ENCODE data around the gene MS4A2. TPM values are rescaled to one million over a fixed set of nuclear protein-coding genes. Genes with fewer than 3 reads are reported as not detected.
"Not testable (repeated sequence)": the region's sequence is repeated elsewhere in the genome, so short reads cannot be mapped to it uniquely, and the experiment has no call there.

The MS4A2 gene
- not detected for polyA plus RNA-seq

DNA sequence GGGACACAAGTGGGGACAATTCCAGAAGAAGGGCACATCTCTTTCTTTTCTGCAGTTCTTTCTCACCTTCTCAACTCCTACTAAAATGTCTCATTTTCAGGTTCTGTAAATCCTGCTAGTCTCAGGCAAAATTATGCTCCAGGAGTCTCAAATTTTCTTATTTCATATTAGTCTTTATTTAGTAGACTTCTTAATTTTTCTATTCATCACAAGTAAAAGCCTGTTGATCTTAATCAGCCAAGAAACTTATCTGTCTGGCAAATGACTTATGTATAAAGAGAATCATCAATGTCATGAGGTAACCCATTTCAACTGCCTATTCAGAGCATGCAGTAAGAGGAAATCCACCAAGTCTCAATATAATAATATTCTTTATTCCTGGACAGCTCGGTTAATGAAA is at the start of gene MS4A2:
Gene MS4A2, plus strand, starts transcription at position 301 of the 400 bp plus-strand sequence. CDS start 102 bp downstream, outside the sequence.
- no peak within 1 kb of the TSS for H3K27ac Mint-ChIP-seq
- no peaks in the 10 kb centered on the region for H3K4me1 Mint-ChIP-seq
- H3K27me3 Mint-ChIP-seq, result peaks cover 19% of the 10 kb centered on the region
- peaks cover 0 to 1% (median 0%) of the 10 kb centered on the region in 3 donors for H3K9me3 Mint-ChIP-seq
- no peaks in the 10 kb centered on the region for H3K36me3 Mint-ChIP-seq
- no peak within 1 kb of the TSS for H3K4me3 Mint-ChIP-seq

DNA sequence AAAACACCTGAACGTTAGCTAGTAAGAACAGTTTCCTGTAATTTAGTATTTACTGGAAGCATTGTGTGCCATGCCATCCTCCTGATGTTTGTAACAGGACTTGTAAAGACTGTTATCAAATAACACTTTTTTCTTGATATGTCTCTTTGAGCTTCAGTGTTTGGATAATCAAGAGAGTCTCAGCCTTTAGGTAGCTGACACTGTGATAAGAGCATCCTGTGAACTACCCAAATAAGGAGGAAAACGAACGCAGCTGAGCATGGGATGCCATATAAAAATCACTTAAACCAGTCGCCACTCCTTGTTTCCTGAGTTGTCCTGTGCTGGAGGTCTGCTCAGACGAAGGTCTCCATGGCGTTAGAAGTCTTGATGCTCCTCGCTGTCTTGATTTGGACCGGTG is 48.4 kb upstream of the MS4A2 start, which contains the start of gene OOSP2:
Gene OOSP2, plus strand, starts transcription at position 301 of the 400 bp plus-strand sequence. Its CDS starts 51 bp downstream, at position 352.
- Mint-ChIP-seq H3K4me3 (no peak within 1 kb of the TSS), H3K27ac (no peak within 1 kb of the TSS), H3K9me3 (no peaks in the 10 kb centered on the region), H3K27me3 (no peaks in the 10 kb centered on the region), H3K36me3 (no peaks in the 10 kb centered on the region), H3K4me1 (no peaks in the 10 kb centered on the region)

- not testable (repeated sequence) for H3K4me3 Mint-ChIP-seq, H3K9me3 Mint-ChIP-seq, H3K4me1 Mint-ChIP-seq, H3K36me3 Mint-ChIP-seq, H3K27me3 Mint-ChIP-seq, H3K27ac Mint-ChIP-seq
Measured at GRCh38 chr11:60050422-60050821, 38.0 kb upstream of the MS4A2 start.

DNA sequence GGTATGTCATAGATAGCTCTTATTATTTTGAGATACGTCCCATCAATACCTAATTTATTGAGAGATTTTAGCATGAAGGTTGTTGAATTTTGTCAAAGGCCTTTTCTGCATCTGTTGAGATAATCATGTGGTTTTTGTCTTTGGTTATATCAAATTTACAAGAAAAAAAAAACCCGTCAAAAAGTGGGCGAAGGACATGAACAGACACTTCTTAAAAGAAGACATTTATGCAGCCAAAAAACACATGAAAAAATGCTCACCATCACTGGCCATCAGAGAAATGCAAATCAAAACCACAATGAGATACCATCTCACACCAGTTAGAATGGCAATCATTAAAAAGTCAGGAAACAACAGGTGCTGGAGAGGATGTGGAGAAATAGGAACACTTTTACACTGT is 37.6 kb upstream of the MS4A2 start:
- H3K4me1 Mint-ChIP-seq, H3K36me3 Mint-ChIP-seq, H3K27me3 Mint-ChIP-seq, H3K4me3 Mint-ChIP-seq, H3K27ac Mint-ChIP-seq, H3K9me3 Mint-ChIP-seq: not testable (repeated sequence)

- H3K27ac Mint-ChIP-seq, result no peak within 1 kb of the TSS
- no peaks in the 10 kb centered on the region for H3K4me1 Mint-ChIP-seq
- H3K36me3 Mint-ChIP-seq, result no peaks in the 10 kb centered on the region
- H3K4me3 Mint-ChIP-seq, result no peak within 1 kb of the TSS
- H3K27me3 Mint-ChIP-seq, result peaks cover 7% of the 10 kb centered on the region
- H3K9me3 Mint-ChIP-seq, result peaks cover 2 to 3% (median 3%) of the 10 kb centered on the region in 3 donors
Measured at GRCh38 chr11:60056349-60056969, 32.0 kb upstream of the MS4A2 start, which contains the start of gene MS4A3. Gene MS4A3, plus strand, starts transcription at chr11:60056665. Its CDS starts 4,496 bp downstream, at chr11:60061161.

DNA sequence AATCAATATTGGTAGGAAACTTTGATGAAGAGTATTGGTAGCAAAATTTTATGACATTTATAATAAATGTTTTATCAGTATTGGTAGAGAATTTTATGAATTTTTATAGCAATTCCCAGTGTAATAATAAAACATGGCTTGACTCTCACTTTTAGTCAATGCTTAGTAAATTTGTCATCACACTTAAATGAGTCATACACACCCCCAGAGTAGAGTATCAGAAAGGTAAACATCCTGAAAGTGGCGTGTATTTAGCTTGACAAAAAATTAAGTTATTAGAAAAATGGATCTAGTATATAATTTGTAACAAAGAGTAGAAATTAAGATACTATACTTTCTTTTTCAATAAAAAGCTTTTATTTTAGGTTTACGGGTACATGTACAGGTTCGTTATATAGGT is 29.4 kb upstream of the MS4A2 start:
- H3K27me3 Mint-ChIP-seq, result peaks cover 9% of the 10 kb centered on the region
- H3K9me3 Mint-ChIP-seq, result peaks cover 3 to 4% (median 3%) of the 10 kb centered on the region in 3 donors
- peaks cover 0 to 2% (median 0%) of the 10 kb centered on the region in 3 donors for H3K4me1 Mint-ChIP-seq
- H3K4me3 Mint-ChIP-seq, result no peak overlapping the region
- H3K36me3 Mint-ChIP-seq, result no peaks in the 10 kb centered on the region
- no peak overlapping the region for H3K27ac Mint-ChIP-seq

DNA sequence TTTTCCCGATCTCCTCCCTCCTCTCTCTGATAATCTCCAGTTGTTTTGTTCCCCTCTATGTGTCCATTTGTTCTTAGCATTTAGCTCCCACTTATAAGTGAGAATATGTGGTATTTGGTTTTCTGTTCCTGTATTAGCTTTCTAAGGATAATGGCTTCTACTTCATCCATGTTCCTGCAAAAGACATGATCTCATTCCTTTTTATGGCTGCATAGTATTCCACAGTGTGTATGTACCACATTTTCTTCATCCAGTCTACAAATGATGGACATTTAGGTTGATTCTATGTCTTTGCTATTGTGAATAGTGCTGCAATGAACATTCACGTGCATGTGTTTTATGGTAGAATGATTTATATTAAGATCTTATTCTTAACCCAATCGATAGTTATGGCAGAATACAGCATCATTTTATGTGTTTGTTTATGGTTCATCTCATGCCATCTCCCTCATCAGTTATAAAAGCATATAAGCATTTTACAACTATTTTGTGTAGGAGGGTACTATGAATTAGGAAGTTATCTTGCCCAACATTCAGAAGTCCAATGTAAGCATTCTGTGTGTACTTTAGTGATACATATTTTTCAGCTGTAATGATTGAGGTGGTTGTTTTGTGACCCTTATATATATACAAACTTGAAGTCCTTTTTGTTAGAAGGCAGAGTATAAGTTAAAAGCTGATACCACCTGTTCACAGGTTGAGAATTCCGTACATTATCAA is 28.8 kb upstream of the MS4A2 start:
- H3K27me3 Mint-ChIP-seq, result peaks cover 9% of the 10 kb centered on the region
- no peak overlapping the region for H3K4me3 Mint-ChIP-seq
- peaks cover 0 to 5% (median 0%) of the 10 kb centered on the region in 3 donors for H3K4me1 Mint-ChIP-seq
- no peaks in the 10 kb centered on the region for H3K36me3 Mint-ChIP-seq
- H3K27ac Mint-ChIP-seq, result no peak overlapping the region
- peaks cover 3 to 4% (median 3%) of the 10 kb centered on the region in 3 donors for H3K9me3 Mint-ChIP-seq

GRCh38 chr11:60064111-60064510 is 24.4 kb upstream of the MS4A2 start:
- Mint-ChIP-seq H3K36me3 (no peaks in the 10 kb centered on the region), H3K9me3 (peaks cover 1 to 3% (median 2%) of the 10 kb centered on the region in 3 donors), H3K27ac (no peak overlapping the region), H3K27me3 (peaks cover 2% of the 10 kb centered on the region), H3K4me1 (peaks cover 0 to 5% (median 0%) of the 10 kb centered on the region in 3 donors), H3K4me3 (no peak overlapping the region)

- Mint-ChIP-seq H3K36me3 (no peaks in the 10 kb centered on the region), H3K27me3 (peaks cover 3% of the 10 kb centered on the region), H3K9me3 (peaks cover 0 to 2% (median 0%) of the 10 kb centered on the region in 3 donors)
Measured at GRCh38 chr11:60065801-60066200, 22.7 kb upstream of the MS4A2 start.

DNA sequence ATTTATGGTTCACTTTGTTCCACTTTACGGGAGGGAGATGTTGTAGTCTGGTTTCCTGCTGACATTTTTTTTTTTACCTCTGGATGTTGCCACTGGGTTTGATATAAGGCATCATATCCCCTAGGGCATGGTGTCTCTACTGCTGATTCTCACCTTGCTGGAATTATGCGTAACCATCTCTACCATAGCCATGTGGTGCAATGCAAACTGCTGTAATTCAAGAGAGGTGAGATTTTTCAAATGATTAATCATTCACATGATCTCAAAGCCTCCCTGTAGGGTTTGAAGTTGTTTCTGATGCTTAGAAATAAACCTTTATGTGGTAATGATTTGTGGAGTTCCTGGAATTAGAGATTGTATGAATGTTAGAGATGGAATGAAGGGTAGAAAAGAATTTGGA is 19.0 kb upstream of the MS4A2 start:
- H3K9me3 Mint-ChIP-seq, result no peaks in the 10 kb centered on the region
- peaks cover 7% of the 10 kb centered on the region for H3K27me3 Mint-ChIP-seq
- no peaks in the 10 kb centered on the region for H3K36me3 Mint-ChIP-seq

More at GRCh38 chr11:60065801-60066200, 22.7 kb upstream of the MS4A2 start:
- peaks cover 0 to 5% (median 0%) of the 10 kb centered on the region in 3 donors for H3K4me1 Mint-ChIP-seq
- H3K4me3 Mint-ChIP-seq, result no peak overlapping the region
- no peak overlapping the region for H3K27ac Mint-ChIP-seq

DNA sequence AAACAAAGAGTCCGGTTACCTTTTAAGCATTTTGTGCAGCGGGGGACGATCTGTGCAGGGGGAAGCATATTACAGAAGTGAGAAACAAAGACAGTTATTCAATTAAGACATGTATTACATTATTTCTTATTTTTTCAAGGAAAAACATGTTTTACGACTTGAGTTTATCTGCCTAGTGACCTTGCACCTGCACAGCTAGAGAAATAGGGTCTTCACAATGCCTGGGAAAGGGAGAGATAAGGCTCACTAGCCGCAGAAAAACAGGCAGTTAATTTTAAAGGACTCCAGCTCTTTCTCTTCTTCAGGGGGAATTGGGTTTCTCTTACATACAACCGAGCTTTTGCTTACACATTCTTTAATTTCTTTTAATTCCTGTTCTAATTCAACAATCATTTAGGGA is 16.8 kb upstream of the MS4A2 start:
- not testable (repeated sequence) for H3K9me3 Mint-ChIP-seq

More for the DNA sequence above, 19.0 kb upstream of the MS4A2 start:
- Mint-ChIP-seq H3K4me1 (no peaks in the 10 kb centered on the region), H3K4me3 (no peak overlapping the region), H3K27ac (no peak overlapping the region)

GRCh38 chr11:60077216-60077817 is 11.1 kb upstream of the MS4A2 start:
- Mint-ChIP-seq H3K4me1 (no peaks in the 10 kb centered on the region), H3K27me3 (no peaks in the 10 kb centered on the region), H3K9me3 (peaks cover 0 to 17% (median 8%) of the 10 kb centered on the region in 3 donors), H3K36me3 (no peaks in the 10 kb centered on the region), H3K27ac (no peak overlapping the region), H3K4me3 (no peak overlapping the region)

More for the DNA sequence above, 16.8 kb upstream of the MS4A2 start:
- H3K27me3 Mint-ChIP-seq, H3K4me3 Mint-ChIP-seq, H3K36me3 Mint-ChIP-seq, H3K27ac Mint-ChIP-seq, H3K4me1 Mint-ChIP-seq: not testable (repeated sequence)

DNA sequence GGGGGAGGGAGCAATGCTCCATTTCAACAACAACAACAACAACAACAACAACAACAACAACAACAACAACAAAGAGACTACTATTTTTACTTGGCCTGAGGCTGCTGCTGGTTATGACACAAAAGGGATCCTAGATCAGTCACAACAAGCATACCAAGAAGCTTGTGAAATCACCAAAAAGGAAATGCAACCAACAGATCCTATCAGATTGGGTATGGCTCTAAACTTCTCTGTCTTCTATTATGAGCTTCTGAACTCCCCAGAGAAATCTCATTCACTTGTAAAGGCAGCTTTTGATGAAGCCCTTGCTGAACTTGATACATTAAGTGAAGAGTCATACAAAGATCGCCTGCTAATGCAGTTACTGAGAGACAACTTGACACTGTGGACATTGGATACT is 10.5 kb upstream of the MS4A2 start:
- Mint-ChIP-seq H3K9me3 (peaks cover 0 to 19% (median 8%) of the 10 kb centered on the region in 3 donors), H3K4me1 (no peaks in the 10 kb centered on the region), H3K27me3 (no peaks in the 10 kb centered on the region), H3K4me3 (no peak overlapping the region), H3K36me3 (no peaks in the 10 kb centered on the region), H3K27ac (no peak overlapping the region)

GRCh38 chr11:60078745-60079144 is 9.7 kb upstream of the MS4A2 start:
- Mint-ChIP-seq H3K9me3 (peaks cover 0 to 19% (median 8%) of the 10 kb centered on the region in 3 donors), H3K36me3 (no peaks in the 10 kb centered on the region), H3K27ac (no peak overlapping the region), H3K4me1 (no peaks in the 10 kb centered on the region), H3K27me3 (no peaks in the 10 kb centered on the region), H3K4me3 (no peak overlapping the region)

DNA sequence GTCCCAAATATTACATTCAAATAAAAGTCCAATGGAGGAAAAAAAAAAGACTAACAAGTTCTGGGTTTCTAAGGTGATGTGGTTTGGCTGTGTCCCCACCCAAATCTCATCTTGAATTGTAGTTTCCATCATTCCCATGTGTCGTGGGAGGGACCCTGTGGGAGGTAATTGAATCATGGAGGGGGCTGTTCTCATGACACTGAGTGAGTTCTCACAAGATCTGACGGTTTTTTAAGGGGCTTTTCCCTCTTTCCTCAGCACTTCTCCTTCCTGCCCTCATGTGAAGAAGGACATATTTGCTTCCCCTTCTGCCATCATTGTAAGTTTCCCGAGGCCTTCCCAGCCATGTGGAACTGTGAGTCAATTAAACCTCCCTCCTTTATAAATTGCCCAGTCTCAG is 7.9 kb upstream of the MS4A2 start:
- Mint-ChIP-seq H3K4me3 (no peak overlapping the region), H3K27me3 (peaks cover 5% of the 10 kb centered on the region), H3K4me1 (no peaks in the 10 kb centered on the region), H3K27ac (no peak overlapping the region), H3K9me3 (peaks cover 0 to 19% (median 10%) of the 10 kb centered on the region in 3 donors), H3K36me3 (no peaks in the 10 kb centered on the region)
